HG03060 (cell line): ENCODE results near the gene RALGDS.
"Not testable (repeated sequence)": the region's sequence is repeated elsewhere in the genome, so short reads cannot be mapped to it uniquely, and the experiment has no call there.

Experiments used
- ATAC-seq: cut with Tn5 transposase; IDR thresholded peaks from one replicate; pipeline ENCODE4 v1.9.1; 2021; ENCODE audit warnings: low read depth, moderate number of reproducible peaks; ENCODE audit not compliant: unreplicated experiment

The RALGDS gene

GRCh38 chr9:133072210-133072609 is 48.8 kb downstream of the RALGDS start:
- not testable (repeated sequence) for ATAC-seq

- ATAC-seq, result no peak
Observed at GRCh38 chr9:133071484-133072150, 49.4 kb downstream of the RALGDS start.

- ATAC-seq, result not testable (repeated sequence)
Observed at GRCh38 chr9:133070985-133071384, 50.1 kb downstream of the RALGDS start.

- not testable (repeated sequence) for ATAC-seq
Observed at GRCh38 chr9:133070500-133070961, 50.5 kb downstream of the RALGDS start.

GRCh38 chr9:133068431-133068830 is 52.6 kb downstream of the RALGDS start:
- ATAC-seq, result not testable (repeated sequence)

- ATAC-seq, result no peak
Observed at GRCh38 chr9:133067813-133068212, 53.2 kb downstream of the RALGDS start.

GRCh38 chr9:133067006-133067405 is 54.0 kb downstream of the RALGDS start:
- no peak for ATAC-seq

- no peak for ATAC-seq
Observed at GRCh38 chr9:133066181-133066983, 54.7 kb downstream of the RALGDS start.

- ATAC-seq, result no peak
Observed at GRCh38 chr9:133065070-133065388, 56.0 kb downstream of the RALGDS start.

GRCh38 chr9:133064241-133065069 is 56.6 kb downstream of the RALGDS start:
- no peak for ATAC-seq

- no peak for ATAC-seq
Observed at GRCh38 chr9:133063500-133064231, 57.4 kb downstream of the RALGDS start.

- no peak for ATAC-seq
Observed at GRCh38 chr9:133063159-133063499, 57.9 kb downstream of the RALGDS start.

- not testable (repeated sequence) for ATAC-seq
Observed at GRCh38 chr9:133062569-133062968, 58.5 kb downstream of the RALGDS start.

- not testable (repeated sequence) for ATAC-seq
Observed at GRCh38 chr9:133061764-133062145, 59.3 kb downstream of the RALGDS start, which contains the start of gene CEL. Gene CEL, plus strand, starts transcription at chr9:133061981. Its CDS starts 22 bp downstream, at chr9:133062003.

GRCh38 chr9:133061019-133061763 is 59.8 kb downstream of the RALGDS start:
- ATAC-seq, result not testable (repeated sequence)

GRCh38 chr9:133060417-133060841 is 60.6 kb downstream of the RALGDS start:
- no peak for ATAC-seq

GRCh38 chr9:133059623-133060022 is 61.4 kb downstream of the RALGDS start:
- ATAC-seq, result no peak

GRCh38 chr9:133058550-133059320 is 62.3 kb downstream of the RALGDS start:
- no peak for ATAC-seq

- ATAC-seq, result no peak
Observed at GRCh38 chr9:133058071-133058470, 63.0 kb downstream of the RALGDS start.
